HG02678 (cell line): Measurements from ENCODE around the gene COL13A1.

Source experiments
- ATAC-seq: cut with Tn5 transposase; IDR thresholded peaks from one replicate; pipeline ENCODE4 v1.9.1; 2021; ENCODE audit warnings: mild to moderate bottlenecking, moderate library complexity; ENCODE audit not compliant: unreplicated experiment

COL13A1 gene

DNA sequence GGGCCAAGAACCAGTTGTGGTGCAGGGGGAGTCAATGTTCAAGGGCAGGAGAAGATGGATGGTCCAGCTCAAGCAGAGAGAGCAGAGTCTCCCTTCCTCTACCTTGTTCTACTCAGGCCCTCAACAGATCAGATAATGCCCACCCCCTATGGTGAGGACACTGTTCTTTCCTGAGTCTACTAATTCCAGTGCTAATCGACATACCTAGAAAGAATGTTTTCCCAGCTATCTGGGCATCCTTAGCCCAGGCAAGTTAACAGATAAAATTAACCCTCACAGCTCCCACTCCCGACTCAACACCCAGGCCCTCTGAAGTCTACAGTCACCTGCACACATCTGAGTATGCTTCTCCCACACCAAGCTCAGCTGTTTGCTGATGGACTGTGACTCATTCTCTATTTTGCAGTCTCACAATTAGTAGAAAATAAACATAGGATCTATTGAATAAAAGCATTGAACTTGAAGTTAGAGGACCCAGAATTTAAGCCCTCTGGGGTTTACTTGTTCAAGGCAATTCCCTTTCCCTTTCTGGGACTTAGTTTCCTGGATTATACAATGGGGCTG lies 17.1 kb downstream of the COL13A1 start:
- ATAC-seq: no peak

- no peak for ATAC-seq
These were observed 18.2 kb downstream of the COL13A1 start for GRCh38 chr10:69819716-69820506.

- ATAC-seq: no peak
These were observed 19.1 kb downstream of the COL13A1 start for GRCh38 chr10:69820817-69821216.

DNA sequence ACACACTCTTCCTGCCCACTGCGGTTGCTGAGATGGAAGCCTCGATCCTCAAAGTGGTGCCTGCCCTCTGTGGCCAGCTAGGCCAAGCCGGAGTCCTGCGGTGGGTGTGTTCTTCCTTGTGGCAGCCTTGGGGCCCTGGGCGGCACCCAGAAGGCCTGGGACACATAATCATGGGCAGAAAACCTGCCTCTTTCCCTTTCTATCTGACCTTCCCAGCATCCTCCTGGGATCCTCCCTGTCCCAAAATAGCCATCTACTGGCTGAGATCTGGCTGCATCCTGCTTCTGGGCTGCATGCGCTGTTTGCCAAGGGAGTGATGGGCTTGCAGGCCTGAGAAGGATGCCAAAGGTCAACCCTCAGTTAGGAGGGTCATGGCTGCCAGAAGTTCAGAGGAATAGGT lies 23.9 kb downstream of the COL13A1 start:
- ATAC-seq: no peak

DNA sequence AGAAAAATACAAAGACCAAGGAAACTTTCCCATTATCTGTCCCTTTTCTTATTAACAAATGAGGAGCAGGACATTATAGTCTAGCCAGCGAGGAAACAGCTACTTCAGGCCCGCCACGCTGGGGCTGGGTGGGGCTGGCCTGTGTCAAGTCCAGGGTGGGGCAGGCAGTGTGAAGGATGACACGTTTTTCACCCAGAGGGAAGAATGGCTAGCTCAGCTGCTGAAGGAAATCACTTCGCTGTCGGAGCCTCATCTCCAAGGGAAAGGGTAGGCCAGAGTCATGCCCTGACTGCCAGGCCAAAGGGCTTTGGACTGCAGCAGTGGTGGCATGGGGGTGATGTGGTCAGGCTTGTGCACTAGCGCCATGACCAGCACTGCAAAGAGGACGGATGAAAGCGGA lies 24.4 kb downstream of the COL13A1 start:
- ATAC-seq: no peak

GRCh38 chr10:69826789-69827554 lies 25.3 kb downstream of the COL13A1 start:
- ATAC-seq: no peak

GRCh38 chr10:69828144-69828870 lies 26.6 kb downstream of the COL13A1 start:
- ATAC-seq: no peak

DNA sequence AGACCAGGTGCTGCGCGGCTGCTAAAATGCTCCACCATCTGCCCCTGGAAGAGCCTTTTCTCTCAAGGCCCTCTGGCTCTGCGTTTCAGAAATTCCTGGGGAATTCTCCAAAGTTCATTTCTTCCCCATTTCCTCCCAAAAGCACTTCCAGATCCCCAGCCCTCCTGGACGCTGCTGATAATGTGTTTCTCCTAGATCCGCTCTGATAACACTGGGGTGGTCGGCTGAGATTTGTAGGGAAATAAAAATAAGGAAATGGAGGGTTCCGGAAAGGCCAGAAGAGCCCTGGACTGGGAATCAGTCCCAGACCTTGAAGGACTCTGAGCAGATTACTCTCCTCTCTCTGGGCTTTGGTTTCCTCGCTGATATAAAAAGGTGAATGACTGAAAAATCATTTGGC lies 28.1 kb downstream of the COL13A1 start:
- ATAC-seq: no peak

- ATAC-seq: no peak
These were observed 29.6 kb downstream of the COL13A1 start for GRCh38 chr10:69831231-69831855.

DNA sequence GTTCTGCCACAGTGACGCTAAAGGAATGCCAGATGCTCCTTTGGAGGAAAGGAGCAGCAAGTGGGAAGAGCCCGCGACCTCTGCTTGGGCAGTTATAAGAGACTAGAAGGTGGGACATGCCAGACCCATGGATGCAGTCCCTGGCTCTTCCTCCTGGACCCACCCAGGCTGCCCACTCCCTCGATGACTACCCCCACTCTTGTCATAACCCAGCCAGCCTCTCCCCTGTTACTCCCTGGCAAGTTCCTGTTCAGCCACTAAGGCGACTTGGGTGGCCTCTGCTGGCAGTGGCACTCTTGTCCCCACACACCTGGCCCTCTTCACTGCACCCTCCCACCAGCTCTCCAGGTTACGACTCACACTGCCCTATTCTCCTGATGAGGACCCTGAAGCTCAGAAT lies 33.5 kb downstream of the COL13A1 start:
- no peak for ATAC-seq

- no peak for ATAC-seq
These were observed 34.4 kb downstream of the COL13A1 start for GRCh38 chr10:69835875-69836730.

DNA sequence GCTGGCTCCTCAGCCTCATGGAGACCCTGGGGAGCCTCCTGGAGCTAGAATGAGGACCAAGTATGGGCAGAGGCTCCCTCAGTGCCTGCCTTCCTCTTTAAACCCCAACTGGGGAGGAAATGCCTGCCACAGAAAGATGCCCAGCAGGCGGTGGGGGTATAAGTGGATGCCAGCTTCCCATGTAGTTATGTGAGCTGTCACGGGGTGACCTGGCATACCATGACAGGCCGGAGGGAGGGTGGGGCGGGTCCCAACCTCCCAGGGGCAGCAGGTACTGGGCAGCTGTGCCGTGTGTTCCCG lies 35.0 kb downstream of the COL13A1 start:
- no peak for ATAC-seq

DNA sequence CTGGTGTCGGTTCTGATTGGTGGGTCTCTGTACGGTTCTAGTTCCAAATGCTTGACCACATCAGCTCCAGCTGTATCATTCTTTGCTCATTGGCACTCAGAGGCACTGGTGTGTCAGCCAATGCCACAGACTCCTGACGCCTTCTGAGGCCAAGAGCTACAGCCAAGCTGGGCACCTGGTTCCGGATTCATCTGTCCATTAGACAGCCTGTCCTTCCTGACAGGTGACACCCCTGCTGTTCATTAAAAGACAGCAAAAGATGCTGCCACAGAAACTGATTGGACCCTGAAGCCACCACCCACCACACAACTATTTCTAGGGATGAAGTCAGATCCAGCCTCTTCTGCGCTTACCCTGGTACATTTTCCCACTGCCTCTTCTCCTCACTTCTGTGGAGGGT lies 35.6 kb downstream of the COL13A1 start:
- no peak for ATAC-seq

- no peak for ATAC-seq
These were observed 36.7 kb downstream of the COL13A1 start for GRCh38 chr10:69838418-69838817.

DNA sequence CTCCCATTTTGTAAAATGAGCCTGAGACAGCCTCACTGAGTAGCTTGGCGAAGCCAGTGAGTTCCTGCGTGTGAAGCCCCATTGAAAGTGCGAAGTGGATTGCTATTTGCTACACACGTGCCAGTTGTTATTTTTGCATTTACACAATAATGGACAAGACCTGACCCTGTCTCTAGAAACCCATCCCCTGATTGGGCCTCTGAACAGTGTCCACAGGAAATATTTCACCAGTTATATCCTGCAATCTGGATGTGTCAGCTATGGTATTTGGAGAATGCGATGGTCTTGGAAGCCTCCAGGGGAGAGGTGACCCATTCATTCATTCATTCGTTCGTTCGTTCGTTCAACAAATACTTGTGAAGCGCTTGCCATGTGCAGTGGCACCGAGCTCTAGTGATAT lies 37.1 kb downstream of the COL13A1 start:
- no peak for ATAC-seq

DNA sequence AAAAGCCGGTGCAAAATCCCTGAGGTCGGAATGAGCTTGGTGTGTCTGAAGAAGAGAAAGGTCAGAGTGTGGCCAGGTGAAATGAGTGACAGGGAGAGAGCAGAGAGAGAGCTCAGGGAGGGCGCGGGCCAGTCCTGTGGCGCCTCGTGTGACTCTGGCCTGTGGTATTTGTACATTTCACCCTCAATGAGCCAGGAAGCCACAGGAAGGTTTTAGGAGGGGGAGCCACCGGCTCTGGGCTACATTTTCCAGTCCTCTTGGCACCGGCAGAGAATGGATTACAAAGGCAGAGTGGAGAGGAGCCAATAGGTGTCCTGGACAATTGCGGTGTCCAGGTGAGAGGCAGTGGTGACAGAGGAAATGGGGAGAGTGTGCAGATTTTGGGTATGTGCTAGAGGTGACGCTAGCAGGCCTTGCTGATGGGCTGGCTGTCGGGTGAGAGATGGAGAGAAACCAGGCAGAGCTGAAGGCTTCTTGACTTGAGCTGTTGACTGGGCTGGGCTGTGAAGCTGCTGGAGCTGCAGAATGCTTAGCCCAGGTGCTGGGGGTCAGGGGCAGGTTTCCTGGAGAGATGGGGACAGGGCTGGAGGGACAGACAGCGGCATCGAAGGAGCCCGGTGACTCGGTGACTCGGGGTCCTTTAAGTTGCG lies 38.1 kb downstream of the COL13A1 start:
- ATAC-seq: no peak

DNA sequence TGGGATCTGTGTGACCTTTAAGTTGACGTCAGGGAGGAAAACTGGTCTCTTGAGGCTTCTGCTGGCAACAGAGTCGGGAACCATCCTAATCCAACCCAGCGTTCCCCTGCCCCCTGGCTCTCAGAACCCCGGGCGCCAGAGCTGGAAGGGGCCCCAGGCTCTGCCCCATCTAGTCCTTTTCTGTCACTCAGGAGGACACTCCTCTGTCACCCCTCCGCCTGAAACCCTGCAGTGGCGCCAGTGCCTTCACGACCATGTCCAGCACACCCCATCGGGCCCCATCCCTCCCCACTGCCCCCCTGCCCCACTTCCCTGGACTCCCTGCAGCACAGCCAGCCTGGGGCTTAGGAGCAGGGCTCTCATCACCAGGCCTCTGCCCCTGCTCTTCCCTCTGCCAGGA lies 39.1 kb downstream of the COL13A1 start:
- ATAC-seq: no peak

GRCh38 chr10:69842020-69842419 lies 40.3 kb downstream of the COL13A1 start:
- ATAC-seq: no peak

- ATAC-seq: no peak
These were observed 41.2 kb downstream of the COL13A1 start for GRCh38 chr10:69842882-69843281.

DNA sequence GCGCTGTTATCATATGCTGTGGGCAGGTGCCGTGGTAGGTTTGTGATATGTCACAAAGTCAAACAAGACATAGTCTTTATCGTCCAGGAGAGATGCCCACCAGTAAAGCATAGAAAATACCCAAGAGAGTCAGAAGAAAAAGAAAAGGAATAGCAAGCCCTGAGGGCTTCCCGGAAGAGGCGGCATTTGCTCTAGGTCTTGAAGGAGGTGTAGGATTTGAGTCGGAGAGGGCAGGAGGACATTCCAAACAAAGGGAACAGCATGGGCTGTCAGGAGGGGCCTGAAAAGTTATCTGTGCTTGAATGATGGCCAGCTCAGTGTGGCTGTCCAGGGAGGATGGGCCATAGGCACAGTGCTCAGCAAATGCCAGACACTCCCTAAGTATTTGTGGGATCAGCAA lies 42.2 kb downstream of the COL13A1 start:
- ATAC-seq: no peak
